HG02970 (cell line): ENCODE data around the gene ANKRD18A.
"Not testable (repeated sequence)": the region's sequence is repeated elsewhere in the genome, so short reads cannot be mapped to it uniquely, and the experiment has no call there.

ENCODE experiments used
- ATAC-seq: cut with Tn5 transposase; IDR thresholded peaks from one replicate; pipeline ENCODE4 v1.9.1; 2021; ENCODE audit warnings: mild to moderate bottlenecking, moderate library complexity, moderate number of reproducible peaks; ENCODE audit not compliant: unreplicated experiment, low FRiP score

ANKRD18A gene

GRCh38 chr9:38553019-38553418, 67.4 kb downstream of the ANKRD18A start:
- ATAC-seq: not testable (repeated sequence)

GRCh38 chr9:38546497-38547163, 73.8 kb downstream of the ANKRD18A start:
- ATAC-seq: not testable (repeated sequence)

GRCh38 chr9:38540535-38540934, 79.9 kb downstream of the ANKRD18A start:
- not testable (repeated sequence) for ATAC-seq

GRCh38 chr9:38529317-38529716, 91.1 kb downstream of the ANKRD18A start:
- no peak for ATAC-seq

GRCh38 chr9:38527503-38527902, 92.9 kb downstream of the ANKRD18A start:
- no peak for ATAC-seq

- no peak for ATAC-seq
Observed at GRCh38 chr9:38526591-38526990, 93.8 kb downstream of the ANKRD18A start.

GRCh38 chr9:38523121-38523520, 97.3 kb downstream of the ANKRD18A start:
- ATAC-seq: no peak

GRCh38 chr9:38521762-38522161, 98.6 kb downstream of the ANKRD18A start:
- ATAC-seq: no peak
